MM.1S (cell line): ENCODE measurements around the gene SORCS2.

ENCODE experiments used
- DNase-seq: peaks from one replicate; pipeline ENCODE4 v3.0.0-alpha.2; 2015
- H2AFZ ChIP-seq: fragments of 300-600 bp; sonication (generic); 2 replicates; pipeline ENCODE4 v1.6.0; 2016; ENCODE audit warnings: antibody characterized with exemption, low read length
- H3F3A ChIP-seq: fragments of 300-600 bp; sonication (generic); 2 replicates; pipeline ENCODE4 v1.6.1; 2016; ENCODE audit warnings: mild to moderate bottlenecking, antibody characterized with exemption, low read length, moderate library complexity, mixed read lengths; ENCODE audit not compliant: insufficient read depth
- H3K27ac ChIP-seq: fragments of 300-600 bp; sonication (generic); 2 replicates; pipeline ENCODE4 v1.5.1; 2016; ENCODE audit warnings: mild to moderate bottlenecking, low read length
- H3K27me3 ChIP-seq: fragments of 300-600 bp; sonication (generic); replicated peaks from 2 replicates; pipeline ENCODE4 v1.6.0; 2016; ENCODE audit warnings: low read length; ENCODE audit not compliant: insufficient read depth
- H3K36me3 ChIP-seq: fragments of 300-600 bp; sonication (generic); replicated peaks from 2 replicates; pipeline ENCODE4 v1.6.1; 2016; ENCODE audit warnings: mild to moderate bottlenecking, low read length, mixed read lengths; ENCODE audit not compliant: insufficient read depth
- H3K4me1 ChIP-seq: fragments of 300-600 bp; sonication (generic); 2 replicates; pipeline ENCODE4 v1.6.1; 2016; ENCODE audit warnings: low read length, mixed read lengths
- H3K4me2 ChIP-seq: fragments of 300-600 bp; sonication (generic); 2 replicates; pipeline ENCODE4 v1.6.0; 2016; ENCODE audit warnings: low read depth, low read length
- H3K4me3 ChIP-seq: fragments of 300-600 bp; sonication (generic); 2 replicates; pipeline ENCODE4 v1.5.1; 2016; ENCODE audit warnings: low read length, mixed read lengths
- H3K79me2 ChIP-seq: fragments of 300-600 bp; sonication (generic); 2 replicates; pipeline ENCODE4 v1.6.1; 2016; ENCODE audit warnings: mixed run types, low read length, mixed read lengths
- H3K9ac ChIP-seq: fragments of 300-600 bp; sonication (generic); 2 replicates; pipeline ENCODE4 v1.6.1; 2016; ENCODE audit warnings: low read length, mixed read lengths
- H3K9me2 ChIP-seq: fragments of 300-600 bp; sonication (generic); replicated peaks from 2 replicates; pipeline ENCODE4 v1.6.1; 2016; ENCODE audit warnings: mild to moderate bottlenecking, low read length, mixed read lengths; ENCODE audit not compliant: insufficient read depth
- H3K9me3 ChIP-seq: fragments of 300-600 bp; sonication (generic); replicated peaks from 2 replicates; pipeline ENCODE4 v1.6.1; 2016; ENCODE audit warnings: mild to moderate bottlenecking, low read length, mixed read lengths; ENCODE audit not compliant: insufficient read depth
- H4K20me1 ChIP-seq: fragments of 300-600 bp; sonication (generic); 2 replicates; pipeline ENCODE4 v1.6.1; 2016; ENCODE audit warnings: mild to moderate bottlenecking, low read length, moderate library complexity, mixed read lengths; ENCODE audit not compliant: insufficient read depth
- CTCF ChIP-seq: fragments of 300-600 bp; sonication (generic); IDR thresholded peaks from 2 replicates; pipeline ENCODE4 v1.5.1; 2016; ENCODE audit warnings: antibody characterized with exemption, low read length, mixed read lengths
- EZH2 ChIP-seq: fragments of 300-600 bp; sonication (generic); optimal IDR thresholded peaks from 2 replicates; pipeline ENCODE3; 2017; ENCODE audit warnings: low read depth, mild to moderate bottlenecking, antibody characterized with exemption, low read length, mixed read lengths
- EZH2phosphoT487 ChIP-seq: fragments of 300-600 bp; sonication (generic); IDR thresholded peaks from 2 replicates; pipeline ENCODE4 v1.6.1; 2018; ENCODE audit warnings: antibody characterized with exemption, low read length

The SORCS2 gene

GRCh38 chr4:7637971-7638370, 445.6 kb downstream of the SORCS2 start:
- Histone ChIP-seq H3K27me3 (peaks cover 61% of the 10 kb centered on the region), H3K9ac (no peak overlapping the region), H3F3A (no peaks in the 10 kb centered on the region), H3K4me3 (no peak overlapping the region), H3K79me2 (no peaks in the 10 kb centered on the region), H3K9me3 (no peaks in the 10 kb centered on the region), H3K36me3 (no peaks in the 10 kb centered on the region), H3K9me2 (no peaks in the 10 kb centered on the region), H3K27ac (no peak overlapping the region), H3K4me1 (no peaks in the 10 kb centered on the region), H3K4me2 (no peak overlapping the region), H4K20me1 (no peaks in the 10 kb centered on the region), H2AFZ (no peak overlapping the region)
- no peak for TF ChIP-seq EZH2
- no peak for TF ChIP-seq CTCF
- no peak for DNase-seq

DNA sequence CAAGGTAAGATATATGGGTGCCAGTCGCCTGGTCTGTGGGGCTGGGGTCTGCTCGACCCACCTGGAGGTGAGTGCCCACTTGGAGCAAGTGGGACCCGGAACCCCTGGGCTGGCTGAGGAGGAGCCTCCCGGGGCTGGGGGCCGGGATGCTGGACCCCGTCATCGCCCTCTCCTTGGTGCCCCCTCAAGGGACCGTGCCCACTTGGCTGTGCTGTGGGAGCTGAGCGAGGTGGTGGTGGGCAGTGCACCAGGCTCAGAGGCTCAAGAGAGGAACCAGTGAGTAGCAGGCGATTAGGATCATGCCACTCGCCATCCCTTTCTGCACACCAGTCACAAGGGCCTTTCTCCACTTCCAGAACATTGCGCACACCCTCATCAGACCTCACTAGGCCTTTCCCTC, 446.2 kb downstream of the SORCS2 start:
- no peaks in the 10 kb centered on the region for H4K20me1 ChIP-seq
- H3K4me1 ChIP-seq, result no peaks in the 10 kb centered on the region
- no peaks in the 10 kb centered on the region for H3F3A ChIP-seq
- no peaks in the 10 kb centered on the region for H3K9me3 ChIP-seq
- H3K9ac ChIP-seq, result no peak overlapping the region
- no peak for TF ChIP-seq EZH2phosphoT487
- TF ChIP-seq CTCF, result no peak
- TF ChIP-seq EZH2, result no peak
- H3K27ac ChIP-seq, result no peak overlapping the region
- peaks cover 61% of the 10 kb centered on the region for H3K27me3 ChIP-seq
- H2AFZ ChIP-seq, result no peak overlapping the region
- H3K79me2 ChIP-seq, result no peaks in the 10 kb centered on the region
- H3K36me3 ChIP-seq, result no peaks in the 10 kb centered on the region
- H3K9me2 ChIP-seq, result no peaks in the 10 kb centered on the region
- no peak overlapping the region for H3K4me2 ChIP-seq
- no peak for DNase-seq
- H3K4me3 ChIP-seq, result no peak overlapping the region

DNA sequence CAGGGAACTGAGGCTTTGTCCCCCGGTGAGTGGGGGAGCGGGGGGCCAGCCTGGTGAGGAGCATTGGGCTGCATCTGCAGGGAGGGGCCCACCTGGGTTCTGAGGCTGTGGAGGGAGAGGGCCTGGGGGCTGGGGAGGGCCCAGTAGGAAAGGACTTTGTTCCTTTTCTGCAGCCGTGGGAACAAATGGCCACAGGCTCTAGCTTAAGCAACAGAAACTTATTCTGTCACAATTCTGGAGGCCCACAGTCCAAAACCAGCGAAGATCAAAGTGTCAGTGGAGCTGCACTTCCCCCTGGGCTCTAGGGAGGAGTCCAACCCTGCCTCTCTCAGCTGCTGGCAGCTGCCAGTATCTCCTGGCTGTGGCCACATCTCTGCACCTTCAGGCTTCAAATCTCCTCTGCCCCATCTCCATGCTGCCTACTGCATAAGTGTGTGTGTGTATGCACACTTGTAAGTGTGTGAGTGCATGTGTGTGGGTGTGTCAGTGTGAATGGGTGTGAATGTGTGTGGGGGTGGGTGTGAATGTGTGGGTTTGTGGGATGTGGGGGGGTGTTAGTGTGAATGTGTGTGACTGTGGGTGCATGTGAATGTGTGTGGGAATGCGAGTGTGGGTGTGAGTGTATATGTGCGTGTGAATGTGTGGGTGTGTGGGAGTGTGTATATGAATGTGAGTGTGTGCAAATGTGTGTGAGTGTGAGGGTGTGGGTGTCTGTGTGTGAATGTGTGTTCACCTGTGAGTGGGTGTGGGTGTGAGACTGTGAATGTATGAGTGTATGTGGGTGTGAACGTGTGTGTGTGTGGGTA, 446.8 kb downstream of the SORCS2 start:
- no peaks in the 10 kb centered on the region for H3K36me3 ChIP-seq
- no peak overlapping the region for H3K4me3 ChIP-seq
- H3K27me3 ChIP-seq, result peaks cover 59% of the 10 kb centered on the region
- no peaks in the 10 kb centered on the region for H3F3A ChIP-seq
- H3K9ac ChIP-seq, result no peak overlapping the region
- TF ChIP-seq EZH2phosphoT487, result no peak
- TF ChIP-seq EZH2, result no peak
- no peak for TF ChIP-seq CTCF
- H2AFZ ChIP-seq, result no peak overlapping the region
- no peaks in the 10 kb centered on the region for H4K20me1 ChIP-seq
- no peak overlapping the region for H3K4me2 ChIP-seq
- no peaks in the 10 kb centered on the region for H3K9me3 ChIP-seq
- H3K4me1 ChIP-seq, result no peaks in the 10 kb centered on the region
- H3K9me2 ChIP-seq, result no peaks in the 10 kb centered on the region
- no peaks in the 10 kb centered on the region for H3K79me2 ChIP-seq
- DNase-seq, result no peak
- H3K27ac ChIP-seq, result no peak overlapping the region
